Colonic mucosa (tissue), 4 donors: ENCODE measurements around the gene NME3. TPM values are rescaled to one million over a fixed set of nuclear protein-coding genes. Genes with fewer than 3 reads are reported as not detected.

Experiments used
- DNase-seq: peaks from one replicate; pipeline ENCODE4 v3.0.0-alpha.2; 2020
- H3K27ac ChIP-seq: fragments of 200-600 bp; one replicate; pipeline ENCODE4 v1.8.0; 2021
- H3K27me3 ChIP-seq: fragments of 200-600 bp; one replicate; pipeline ENCODE4 v1.8.0; 2021
- H3K36me3 ChIP-seq: fragments of 200-600 bp; one replicate; pipeline ENCODE4 v1.8.0; 2021
- H3K4me1 ChIP-seq: fragments of 200-600 bp; one replicate; pipeline ENCODE4 v1.8.0; 2021; ENCODE audit warnings: mild to moderate bottlenecking
- H3K4me3 ChIP-seq: fragments of 200-600 bp; one replicate; pipeline ENCODE4 v1.8.0; 2021
- H3K9ac ChIP-seq, 2 donors: one replicate each; pipeline ENCODE4 v1.7.0; 2013; ENCODE audit warnings: control low read depth in 2 of 2, low read depth in 2 of 2, low read length in 2 of 2
- H3K9me3 ChIP-seq: fragments of 200-600 bp; one replicate; pipeline ENCODE4 v1.8.0; 2021
- intact Hi-C: fragments of 100-400 bp; cut with DNase I; formaldehyde crosslinking; loops from one replicate; pipeline ENCODE4 v1.14.1; 2022
- total RNA-seq, 2 donors: library from RNA; stranded (reverse); fragmentation: NEBNext Ultra II Directional in 1 of 2; extraction: Animal tissue kit (Norgen Biotek cat#: 25700) in 1 of 2; gene quantifications; one replicate each; pipeline ENCODE4 v1.2.1, GENCODE V29; 2021
- TF ChIP-seq, protein P1 (sequence below): fragments of 200-600 bp; IDR thresholded peaks from one replicate; pipeline ENCODE4 v1.8.0; 2022; ENCODE audit warnings: antibody characterized with exemption, mild to moderate bottlenecking
- donor health status: healthy.
- donor health status: DM: no; HTN: no; CAD: no.
- donor health status: DM: no; HTN: no; CAD: no.

NME3 gene
- 10 to 100 TPM; 61.3 to 79.7 TPM for total RNA-seq

- Histone ChIP-seq H3K9ac (peak within 1 kb of the TSS; percentile 80 to 95), H3K27me3 (no peaks in the 10 kb centered on the region), H3K36me3 (no peaks in the 10 kb centered on the region), H3K4me1 (peaks cover 11% of the 10 kb centered on the region), H3K27ac (peak within 1 kb of the TSS; percentile 98), H3K9me3 (no peaks in the 10 kb centered on the region), H3K4me3 (peak within 1 kb of the TSS; percentile 96)
- intact Hi-C loops = loop anchor here (5.0 kb wide), 1 partner anchor 159 kb away; the partner anchor contains the start of genes CRAMP1 and IFT140
- DNase-seq = peak; percentile 85
- TF ChIP-seq, protein P1, sequence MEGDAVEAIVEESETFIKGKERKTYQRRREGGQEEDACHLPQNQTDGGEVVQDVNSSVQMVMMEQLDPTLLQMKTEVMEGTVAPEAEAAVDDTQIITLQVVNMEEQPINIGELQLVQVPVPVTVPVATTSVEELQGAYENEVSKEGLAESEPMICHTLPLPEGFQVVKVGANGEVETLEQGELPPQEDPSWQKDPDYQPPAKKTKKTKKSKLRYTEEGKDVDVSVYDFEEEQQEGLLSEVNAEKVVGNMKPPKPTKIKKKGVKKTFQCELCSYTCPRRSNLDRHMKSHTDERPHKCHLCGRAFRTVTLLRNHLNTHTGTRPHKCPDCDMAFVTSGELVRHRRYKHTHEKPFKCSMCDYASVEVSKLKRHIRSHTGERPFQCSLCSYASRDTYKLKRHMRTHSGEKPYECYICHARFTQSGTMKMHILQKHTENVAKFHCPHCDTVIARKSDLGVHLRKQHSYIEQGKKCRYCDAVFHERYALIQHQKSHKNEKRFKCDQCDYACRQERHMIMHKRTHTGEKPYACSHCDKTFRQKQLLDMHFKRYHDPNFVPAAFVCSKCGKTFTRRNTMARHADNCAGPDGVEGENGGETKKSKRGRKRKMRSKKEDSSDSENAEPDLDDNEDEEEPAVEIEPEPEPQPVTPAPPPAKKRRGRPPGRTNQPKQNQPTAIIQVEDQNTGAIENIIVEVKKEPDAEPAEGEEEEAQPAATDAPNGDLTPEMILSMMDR = no peak
Observed at GRCh38 chr16:1771188-1771863, at the start of gene NME3. NME3 (minus strand) TSS chr16:1771543; CDS start chr16:1771534, 9 bp downstream.

GRCh38 chr16:1820946-1821290 is 49.6 kb upstream of the NME3 start:
- Histone ChIP-seq H3K27me3 (no peaks in the 10 kb centered on the region), H3K4me1 (peaks cover 9% of the 10 kb centered on the region), H3K36me3 (peaks cover 15% of the 10 kb centered on the region), H3K9me3 (no peaks in the 10 kb centered on the region), H3K9ac (no peak overlapping the region), H3K4me3 (no peak overlapping the region), H3K27ac (no peak overlapping the region)
- intact Hi-C loops = no loop called here
- TF ChIP-seq, protein P1 = no peak
- no peak for DNase-seq

DNA sequence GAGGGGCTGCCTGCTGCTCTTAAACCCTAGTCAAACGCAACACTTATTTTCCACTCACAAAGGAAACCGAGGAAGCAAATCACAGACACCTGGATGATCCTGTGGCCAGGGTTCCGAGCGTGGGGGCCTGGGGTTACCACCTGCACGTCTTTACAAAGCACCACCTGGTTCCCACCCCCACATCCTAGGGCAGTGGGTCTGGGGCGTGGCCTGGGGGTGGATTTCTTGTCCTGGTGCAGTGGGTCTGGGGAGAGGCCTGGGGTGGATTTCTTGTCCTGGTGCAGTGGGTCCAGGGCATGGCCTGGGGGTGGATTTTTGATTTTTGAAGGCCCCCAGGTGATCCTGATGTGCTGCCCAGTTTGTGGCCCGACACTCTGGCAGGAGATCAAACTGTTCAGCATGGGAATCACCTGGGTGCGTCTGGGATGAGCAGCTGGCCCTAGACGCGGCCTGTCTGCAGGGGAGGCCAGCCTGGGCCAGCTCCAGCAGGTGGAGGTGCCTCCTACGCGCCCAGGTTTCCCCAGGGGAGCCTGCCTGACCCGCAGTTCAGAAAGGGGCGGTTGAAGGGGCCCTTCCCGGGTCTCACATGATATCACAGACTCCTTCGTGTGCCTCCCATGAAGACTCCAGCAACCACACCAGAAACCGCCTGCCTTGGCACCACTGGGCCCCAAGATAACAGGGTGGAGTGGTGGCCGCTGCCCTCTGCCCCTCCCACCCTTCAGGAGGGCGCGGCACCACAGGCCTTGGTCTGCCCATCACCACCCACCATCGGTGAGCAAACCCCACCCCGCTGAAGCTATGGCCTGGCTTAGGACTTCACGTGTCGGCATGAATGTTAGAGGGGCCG is 49.0 kb upstream of the NME3 start:
- DNase-seq = no peak
- Histone ChIP-seq H3K9ac (no peak overlapping the region), H3K27ac (no peak overlapping the region), H3K27me3 (no peaks in the 10 kb centered on the region), H3K4me1 (peaks cover 4% of the 10 kb centered on the region), H3K36me3 (peaks cover 15% of the 10 kb centered on the region), H3K4me3 (no peak overlapping the region), H3K9me3 (no peaks in the 10 kb centered on the region)
- TF ChIP-seq, protein P1 = no peak
- intact Hi-C loops = no loop called here

- peaks cover 15% of the 10 kb centered on the region for H3K36me3 ChIP-seq
- H3K4me3 ChIP-seq = no peak overlapping the region
- DNase-seq = no peak
- H3K9me3 ChIP-seq = no peaks in the 10 kb centered on the region
- TF ChIP-seq, protein P1 = no peak
- intact Hi-C loops = no loop called here
- no peak overlapping the region for H3K9ac ChIP-seq
- H3K27me3 ChIP-seq = no peaks in the 10 kb centered on the region
- H3K27ac ChIP-seq = no peak overlapping the region
- H3K4me1 ChIP-seq = no peaks in the 10 kb centered on the region
Observed at GRCh38 chr16:1819611-1820010, 48.3 kb upstream of the NME3 start.

- Histone ChIP-seq H3K27me3 (no peaks in the 10 kb centered on the region), H3K36me3 (peaks cover 15% of the 10 kb centered on the region), H3K27ac (no peak overlapping the region), H3K9me3 (no peaks in the 10 kb centered on the region), H3K4me3 (no peak overlapping the region), H3K9ac (no peak overlapping the region), H3K4me1 (no peaks in the 10 kb centered on the region)
- no peak for DNase-seq
- TF ChIP-seq, protein P1 = no peak
- intact Hi-C loops = no loop called here
Observed at GRCh38 chr16:1818873-1819525, 47.7 kb upstream of the NME3 start.
